GM19043 (cell line): ENCODE results near the gene DET1.
"Not testable (repeated sequence)": the region's sequence is repeated elsewhere in the genome, so short reads cannot be mapped to it uniquely, and the experiment has no call there.

ENCODE experiments used
- ATAC-seq: cut with Tn5 transposase; IDR thresholded peaks from one replicate; pipeline ENCODE4 v1.9.1; 2021; ENCODE audit warnings: low read depth; ENCODE audit not compliant: unreplicated experiment

DET1 gene

DNA sequence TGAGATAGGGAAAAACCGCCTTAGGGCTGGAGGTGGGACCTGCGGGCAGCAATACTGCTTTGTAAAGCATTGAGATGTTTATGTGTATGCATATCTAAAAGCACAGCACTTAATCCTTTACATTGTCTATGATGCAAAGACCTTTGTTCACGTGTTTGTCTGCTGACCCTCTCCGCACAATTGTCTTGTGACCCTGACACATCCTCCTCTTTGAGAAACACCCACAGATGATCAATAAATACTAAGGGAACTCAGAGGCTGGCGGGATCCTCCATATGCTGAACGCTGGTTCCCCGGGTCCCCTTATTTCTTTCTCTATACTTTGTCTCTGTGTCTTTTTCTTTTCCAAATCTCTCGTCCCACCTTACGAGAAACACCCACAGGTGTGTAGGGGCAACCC is 5.4 kb downstream of the DET1 start:
- ATAC-seq, result not testable (repeated sequence)

DNA sequence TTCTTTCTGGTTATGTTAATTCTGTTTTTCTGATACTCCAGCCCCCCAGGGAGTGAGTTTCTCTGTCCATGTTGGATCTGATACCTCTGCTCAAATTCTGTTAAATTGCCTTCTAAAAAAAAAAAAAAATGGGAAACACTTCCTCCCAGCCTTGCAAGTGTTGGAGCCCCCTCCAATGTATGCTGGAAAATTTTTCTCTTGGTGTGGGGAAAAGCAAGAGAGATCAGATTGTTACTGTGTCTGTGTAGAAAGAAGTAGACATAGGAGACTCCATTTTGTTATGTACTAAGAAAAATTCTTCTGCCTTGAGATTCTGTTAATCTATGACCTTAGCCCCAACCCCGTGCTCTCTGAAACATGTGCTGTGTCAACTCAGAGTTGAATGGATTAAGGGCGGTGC is 6.1 kb downstream of the DET1 start:
- not testable (repeated sequence) for ATAC-seq

DNA sequence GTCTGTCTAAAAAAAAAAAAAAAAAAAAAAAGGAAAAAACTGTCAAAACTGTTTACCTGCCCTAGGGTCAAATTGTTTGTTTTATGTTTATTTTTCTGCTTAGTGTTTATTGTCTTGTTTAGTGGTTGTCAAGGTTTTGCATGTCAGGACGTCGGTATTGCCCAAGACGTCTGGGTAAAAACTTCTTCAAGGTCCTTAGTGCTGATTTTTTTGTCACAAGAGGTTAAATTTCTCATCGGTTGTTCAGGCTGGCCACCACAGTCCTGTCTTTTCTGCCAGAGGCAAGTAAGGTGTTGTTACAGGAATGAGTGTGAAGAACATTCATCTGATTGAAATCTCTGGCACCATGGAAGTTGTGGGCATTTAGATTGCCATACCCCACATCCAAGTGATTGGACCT is 7.0 kb downstream of the DET1 start:
- no peak for ATAC-seq

DNA sequence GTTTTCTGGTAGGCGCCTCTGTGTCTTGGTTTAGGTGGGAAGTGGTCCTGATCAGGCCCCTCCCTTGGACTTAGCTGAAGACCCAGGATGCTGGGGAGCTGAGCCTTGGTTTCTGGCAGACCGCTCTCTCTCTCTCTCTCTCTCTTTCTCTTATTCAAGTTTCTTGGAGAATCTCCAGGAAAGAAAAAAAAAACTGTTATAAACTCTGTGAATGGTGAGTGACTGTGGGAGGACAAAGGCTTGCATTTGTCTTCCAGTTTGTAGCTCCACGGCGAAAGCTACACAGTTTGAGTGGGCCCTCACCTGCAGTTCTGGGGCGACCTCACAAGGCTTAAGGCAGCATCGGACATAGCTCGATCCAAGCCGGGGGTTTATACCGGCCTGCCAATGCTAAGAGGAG is 7.5 kb downstream of the DET1 start:
- ATAC-seq, result no peak

DNA sequence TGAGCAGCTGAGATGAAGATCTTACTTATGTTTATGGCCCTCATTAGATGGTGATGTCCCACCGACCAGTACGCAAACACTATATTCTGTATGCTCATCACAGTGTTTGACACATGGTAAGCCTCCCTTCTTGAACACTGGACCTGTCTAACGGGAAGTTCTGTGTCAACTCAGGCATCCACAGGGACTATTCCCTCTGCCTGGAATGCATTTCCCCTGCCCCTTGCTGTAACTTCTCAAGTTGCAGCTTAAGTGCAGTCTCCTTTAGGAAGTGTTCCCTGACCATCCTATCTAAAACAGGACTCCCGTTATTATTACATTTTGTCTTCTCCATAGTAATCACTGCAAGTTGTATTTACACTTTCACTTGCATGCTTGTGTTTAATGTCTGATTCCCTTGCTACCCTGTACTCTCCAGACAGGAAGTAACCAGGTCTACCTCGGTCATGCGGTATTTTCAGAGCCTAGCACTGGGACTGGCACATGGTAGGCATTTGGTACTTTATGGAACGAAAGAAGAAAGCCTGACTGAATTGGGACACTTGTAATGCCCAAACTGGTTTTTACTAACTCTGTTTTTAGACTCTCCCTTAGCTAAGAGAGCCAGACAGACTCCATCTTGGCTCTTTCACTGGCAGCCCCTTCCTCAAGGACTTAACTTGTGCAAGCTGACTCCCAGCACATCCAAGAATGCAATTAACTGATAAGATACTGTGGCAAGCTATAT is 8.7 kb downstream of the DET1 start:
- no peak for ATAC-seq

DNA sequence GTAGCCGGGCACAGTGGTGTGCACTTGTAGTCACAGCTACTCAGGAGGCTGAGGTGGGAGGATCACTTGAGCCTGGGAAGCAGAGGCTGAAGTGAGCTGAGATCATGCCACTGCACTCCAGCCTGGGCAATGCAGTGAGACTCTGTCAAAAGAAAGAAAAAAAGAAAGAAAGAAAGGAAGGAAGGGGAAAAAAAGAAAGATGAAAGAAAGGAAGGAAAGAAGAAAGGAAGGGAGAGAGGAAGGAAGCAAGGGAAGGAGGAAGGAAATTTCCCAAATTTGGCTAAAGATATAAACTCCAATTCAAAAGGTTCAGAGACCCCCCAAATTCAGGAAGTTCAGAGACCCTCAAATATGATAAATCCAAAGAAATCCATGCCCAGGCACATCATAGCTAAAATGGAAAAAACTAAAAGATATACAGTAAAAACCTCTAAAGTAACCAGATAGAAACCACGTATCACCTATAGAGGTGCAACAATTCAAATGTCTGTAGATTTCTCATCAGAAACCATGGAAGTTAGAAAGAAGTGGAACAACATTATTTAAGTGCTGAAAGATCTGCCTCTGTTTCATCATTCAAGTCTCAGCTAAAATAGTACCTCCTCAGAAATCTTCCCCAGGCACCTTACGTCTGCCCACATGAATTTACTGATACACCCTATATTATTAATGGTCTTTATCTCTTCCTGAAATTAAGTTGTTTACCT is 10.7 kb downstream of the DET1 start:
- no peak for ATAC-seq

DNA sequence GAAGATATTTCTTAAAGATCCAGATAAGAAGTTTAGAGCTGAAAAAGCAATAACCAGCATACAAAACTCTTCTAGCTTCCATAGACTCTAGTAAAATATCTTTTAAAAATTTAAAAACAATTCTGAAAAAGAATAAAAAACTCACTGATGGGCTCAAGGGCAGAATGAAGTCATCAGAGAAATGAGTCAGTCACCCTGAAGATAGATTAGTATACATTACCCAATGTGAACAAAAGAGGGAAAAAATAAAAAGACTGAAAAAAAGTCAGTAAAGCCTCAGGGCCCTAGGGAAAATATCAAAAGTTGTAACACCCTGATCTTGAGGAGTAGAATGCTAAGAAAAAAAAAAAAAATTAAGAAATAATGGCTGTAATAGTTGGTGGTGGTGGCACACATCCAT is 11.4 kb downstream of the DET1 start:
- ATAC-seq, result no peak

DNA sequence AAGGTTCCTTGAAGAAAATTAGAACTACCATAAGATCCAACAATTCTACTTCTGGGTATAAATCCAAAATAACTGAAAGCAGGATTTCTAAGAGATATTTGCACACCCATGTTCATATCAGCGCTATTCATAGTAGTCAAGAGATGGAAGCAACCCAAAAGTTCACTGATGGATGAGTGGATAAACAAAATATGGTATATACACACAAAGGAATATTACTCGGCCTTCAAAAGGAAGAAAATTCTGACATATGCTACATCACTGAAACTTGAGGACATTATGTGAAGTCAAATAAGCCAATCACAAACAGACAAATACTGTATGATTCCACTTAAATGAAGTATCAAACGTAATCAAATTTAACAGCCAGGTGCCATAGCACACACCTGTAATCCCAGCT is 13.1 kb downstream of the DET1 start:
- no peak for ATAC-seq

DNA sequence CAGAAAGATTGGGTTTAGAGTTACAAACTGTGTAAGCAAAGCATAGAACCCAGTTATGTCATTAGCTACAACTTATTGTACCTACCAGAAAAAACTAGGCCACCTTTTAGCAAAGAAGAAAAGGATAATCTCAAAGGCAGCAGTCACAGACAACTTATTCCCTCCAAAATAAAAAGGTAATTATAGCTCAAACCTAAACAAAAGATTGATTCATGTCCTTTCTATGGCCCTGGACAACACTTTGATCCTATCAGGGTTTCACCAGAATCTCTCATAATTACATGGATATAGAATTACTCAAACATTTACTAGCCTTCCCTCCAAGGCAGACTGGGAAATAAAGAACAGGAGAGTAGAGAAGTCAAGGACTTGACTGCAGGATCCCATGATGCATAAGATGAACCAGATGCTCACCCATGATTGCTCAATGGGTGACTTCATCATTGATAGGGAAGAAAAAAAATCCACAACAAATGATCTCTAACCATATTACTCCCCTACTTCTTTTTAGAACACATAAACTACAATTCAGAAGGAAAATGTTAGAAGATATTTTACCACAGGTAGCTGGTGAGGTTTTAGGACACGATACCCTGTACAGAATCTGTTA is 17.4 kb downstream of the DET1 start:
- ATAC-seq, result no peak

DNA sequence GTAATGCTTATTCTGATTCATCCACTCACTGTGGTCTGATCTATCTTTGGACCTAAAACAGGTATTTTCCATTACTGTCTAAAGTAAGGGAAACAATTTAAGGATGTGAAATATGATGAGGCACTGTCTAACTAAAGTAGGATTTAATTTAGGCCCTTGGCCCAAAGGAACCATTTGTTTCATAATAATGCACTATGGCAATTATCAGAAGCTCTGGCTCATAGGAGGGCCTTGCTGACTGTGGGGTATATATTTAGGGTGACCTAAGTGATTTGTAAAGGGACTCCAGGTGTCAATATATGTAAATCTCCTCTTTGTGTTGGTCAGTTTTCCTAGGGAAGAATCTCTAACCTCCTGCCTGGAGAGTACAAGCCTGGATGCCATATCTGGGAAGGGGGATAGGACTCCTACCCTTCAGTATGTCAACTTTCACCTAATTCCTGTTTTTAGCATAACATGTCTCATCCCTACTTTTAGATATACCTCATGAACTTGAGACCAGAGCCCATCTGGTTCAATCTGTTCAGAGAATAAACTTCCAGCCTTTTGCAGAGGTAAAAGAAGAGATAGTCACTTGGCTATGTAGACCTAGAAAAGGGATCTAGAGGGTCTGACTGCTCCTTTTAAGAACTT is 20.1 kb downstream of the DET1 start:
- ATAC-seq, result no peak

DNA sequence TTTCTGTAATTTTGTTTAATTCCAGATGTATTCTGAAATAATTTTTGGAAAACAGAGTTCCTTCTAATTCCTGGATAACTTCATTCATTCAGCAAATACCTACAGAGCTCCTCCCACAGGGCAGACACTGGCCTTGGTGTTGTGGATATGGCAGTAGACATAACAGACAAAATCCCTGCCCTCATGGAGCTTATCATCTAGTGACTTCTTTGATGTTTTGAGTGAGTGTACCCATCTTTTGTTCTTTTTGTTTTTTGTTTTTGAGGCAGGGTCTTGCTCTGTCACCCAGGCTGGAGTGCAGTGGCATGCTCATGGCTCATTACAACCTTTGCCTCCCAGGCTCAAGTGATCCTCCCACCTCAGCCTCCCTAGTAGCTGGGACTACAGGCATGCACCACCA is 21.1 kb downstream of the DET1 start:
- ATAC-seq, result no peak

DNA sequence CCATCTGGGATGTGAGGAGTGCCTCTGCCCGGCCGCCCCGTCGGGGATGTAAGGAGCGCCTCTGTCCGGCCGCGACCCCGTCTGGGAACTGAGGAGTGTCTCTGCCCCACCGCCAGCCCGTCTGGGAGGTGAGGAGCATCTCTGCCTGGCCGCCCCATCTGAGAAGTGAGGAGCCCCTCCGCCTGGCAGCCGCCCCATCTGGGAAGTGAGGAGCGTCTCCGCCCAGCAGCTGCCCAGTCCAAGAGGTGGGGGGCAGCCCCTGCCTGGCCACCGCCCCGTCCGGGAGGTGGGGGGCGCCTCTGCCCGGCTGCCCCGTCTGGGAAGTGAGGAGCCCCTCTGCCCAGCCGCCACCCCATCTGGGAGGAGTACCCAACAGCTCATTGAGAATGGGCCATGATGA is 22.4 kb downstream of the DET1 start:
- ATAC-seq, result not testable (repeated sequence)

DNA sequence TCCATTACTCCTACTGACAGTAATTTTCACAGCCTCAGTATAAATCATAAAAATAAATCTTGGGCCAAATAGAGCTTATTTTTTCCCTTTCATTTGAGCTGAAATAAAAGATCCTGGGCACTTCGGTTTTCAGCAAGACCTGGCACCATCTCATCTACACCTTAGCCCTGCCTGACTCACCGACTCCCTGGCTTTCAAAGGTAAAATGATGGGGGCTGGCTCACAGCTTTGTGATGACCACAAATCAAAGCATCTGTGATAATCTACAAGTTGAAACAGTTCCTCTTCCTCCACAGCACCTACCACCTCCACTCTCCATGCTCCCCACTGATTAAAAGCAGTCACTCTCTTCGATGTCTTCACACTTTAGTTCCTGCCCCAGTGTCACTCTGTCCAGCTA is 27.6 kb downstream of the DET1 start:
- ATAC-seq, result no peak

DNA sequence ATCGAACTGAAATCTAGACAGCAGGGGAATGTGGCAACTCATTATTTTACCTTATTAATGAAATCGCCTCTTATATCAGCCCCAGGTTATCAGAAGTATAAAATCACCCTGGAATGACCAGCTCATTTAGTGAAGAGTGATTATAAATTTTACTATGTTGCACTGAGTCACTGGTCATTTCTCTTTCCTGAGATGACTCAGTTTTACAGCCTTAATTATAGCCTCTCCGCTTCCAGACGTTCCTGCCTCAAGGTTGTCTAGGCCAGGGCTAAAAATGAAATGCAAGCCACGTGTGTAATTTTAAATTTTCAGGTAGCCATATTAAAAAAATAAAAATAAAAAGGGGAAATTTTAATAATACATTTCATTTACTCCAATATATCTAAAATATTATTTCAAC is 33.3 kb downstream of the DET1 start:
- no peak for ATAC-seq

DNA sequence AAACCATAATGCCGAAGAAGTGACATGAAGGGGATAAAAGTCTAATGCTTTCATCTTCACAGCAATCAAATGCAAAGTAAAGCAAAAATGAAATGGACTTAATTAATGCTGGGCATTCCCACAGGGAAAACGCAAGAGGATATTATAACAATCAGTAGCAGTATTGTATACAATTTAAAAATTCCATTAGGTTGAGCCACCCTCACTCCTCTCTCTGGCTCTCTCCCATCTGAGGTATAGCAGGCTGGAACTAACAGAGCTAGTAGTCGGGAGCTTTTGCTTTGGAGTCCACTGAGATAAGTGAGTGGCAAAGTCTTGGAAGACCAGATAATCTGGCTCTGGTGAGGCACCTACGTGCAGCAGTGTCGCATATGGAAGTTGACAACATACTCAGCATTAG is 33.9 kb downstream of the DET1 start:
- no peak for ATAC-seq

DNA sequence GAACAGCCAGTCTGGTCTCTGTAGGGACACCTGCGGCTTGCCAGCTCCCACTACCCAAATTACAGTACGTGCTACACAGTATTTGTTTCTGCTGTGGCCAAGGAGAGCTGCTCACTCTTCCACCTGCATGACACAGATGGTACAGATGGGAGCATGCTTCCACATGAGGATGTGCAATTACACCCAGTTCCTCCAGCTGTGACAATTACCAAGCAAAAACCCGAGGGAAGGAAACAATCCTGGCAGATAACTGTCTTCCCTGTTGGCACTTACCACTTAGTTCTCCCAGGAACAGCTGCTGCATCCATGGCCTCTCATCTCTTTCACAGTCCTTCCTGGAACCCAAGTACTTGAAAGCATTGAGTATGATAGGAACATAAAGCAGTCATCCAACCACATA is 34.4 kb downstream of the DET1 start:
- ATAC-seq, result no peak

DNA sequence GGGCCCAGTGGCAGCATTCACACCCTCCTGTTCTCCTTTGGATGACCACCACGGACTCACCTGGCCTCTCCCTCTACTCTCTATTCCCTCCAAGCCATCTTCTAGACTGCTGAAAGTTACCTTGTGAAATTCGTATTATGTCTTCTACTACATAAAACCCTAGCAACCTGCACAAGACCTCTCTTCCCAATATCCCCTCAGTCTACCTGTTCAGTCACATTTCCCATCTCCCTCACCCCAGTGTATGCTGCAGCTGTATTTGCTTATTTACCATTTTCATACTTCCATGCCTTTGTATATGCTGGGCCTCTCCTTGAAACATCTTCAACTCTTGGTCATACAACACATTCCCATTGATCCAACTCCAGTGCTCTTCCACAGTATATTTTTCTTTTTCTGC is 35.3 kb downstream of the DET1 start:
- ATAC-seq, result no peak

DNA sequence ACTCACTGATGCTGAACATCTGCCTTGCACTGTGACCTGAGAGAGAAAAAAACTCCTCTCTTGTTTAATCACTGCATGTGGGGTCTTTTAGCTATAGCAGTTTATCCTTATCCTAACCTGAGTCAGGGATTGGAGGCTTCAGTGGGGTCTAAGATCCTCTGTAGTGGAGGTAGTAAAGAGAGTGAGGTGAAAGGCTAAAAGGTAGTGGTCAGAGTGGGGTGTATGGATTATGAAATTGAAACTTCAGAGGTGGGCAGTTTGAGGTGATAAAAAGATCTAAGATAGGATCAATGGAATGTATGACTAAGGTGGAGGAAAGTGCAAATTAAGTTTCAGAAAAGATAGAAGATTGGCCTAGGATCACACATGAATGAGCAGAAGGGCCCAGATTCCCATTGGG is 36.5 kb downstream of the DET1 start:
- no peak for ATAC-seq

DNA sequence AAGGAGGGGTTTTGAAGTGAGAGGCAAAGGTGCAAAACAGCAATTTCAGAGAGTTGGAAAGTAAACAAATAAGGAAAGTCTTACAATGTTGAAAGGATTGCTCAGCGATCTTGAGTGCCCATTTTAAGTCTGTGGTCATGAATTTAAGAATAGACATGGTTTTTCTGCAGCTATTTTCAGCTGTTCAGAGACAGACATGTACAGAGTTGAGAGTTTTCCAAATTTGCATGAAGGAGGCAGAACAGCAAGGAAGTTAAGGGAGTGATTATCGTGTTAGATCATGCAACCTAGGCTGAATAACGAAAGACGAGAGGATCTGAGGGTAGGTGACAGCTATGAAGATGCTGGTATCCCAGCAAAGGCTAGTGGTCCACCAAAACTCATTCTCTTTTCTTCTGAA is 37.2 kb downstream of the DET1 start:
- ATAC-seq, result no peak

DNA sequence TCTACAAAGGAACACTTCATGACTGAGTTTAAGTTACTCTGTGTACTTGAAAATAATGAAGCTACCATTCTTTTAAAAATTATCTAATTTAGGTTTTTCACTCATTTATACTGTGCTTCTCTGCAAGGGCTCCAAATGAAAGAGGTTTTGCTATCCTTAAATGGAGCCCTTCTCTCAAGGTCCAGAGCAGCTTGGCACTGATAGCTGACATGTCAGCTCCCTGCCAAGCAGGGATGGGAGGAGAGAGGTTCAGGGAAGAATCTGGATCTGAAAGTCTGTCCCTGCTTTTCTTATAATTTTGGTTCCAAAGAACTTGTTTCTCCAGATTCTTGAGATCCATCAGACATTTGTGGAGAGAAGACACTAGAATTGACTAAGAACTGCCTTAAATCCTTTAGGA is 39.9 kb downstream of the DET1 start:
- ATAC-seq, result no peak

DNA sequence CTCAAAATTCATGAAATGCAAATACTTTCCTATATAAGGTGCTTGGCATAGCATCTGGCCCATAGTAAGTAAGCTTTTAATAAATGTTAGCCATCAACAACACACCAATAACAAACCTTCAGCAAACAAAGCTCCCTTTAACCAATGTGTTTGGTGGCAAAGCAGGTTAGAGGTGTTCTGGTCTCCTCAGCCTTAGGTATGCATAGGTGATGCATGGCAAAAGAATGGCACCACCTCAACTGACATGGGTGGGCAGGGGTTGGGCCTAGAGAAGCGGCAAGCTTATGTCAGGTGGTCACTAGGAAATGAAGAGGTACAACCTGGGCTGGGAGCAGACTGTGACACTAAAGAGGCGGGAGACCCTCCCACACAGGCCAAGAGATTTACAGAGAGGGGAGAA is 40.8 kb downstream of the DET1 start:
- ATAC-seq, result no peak

DNA sequence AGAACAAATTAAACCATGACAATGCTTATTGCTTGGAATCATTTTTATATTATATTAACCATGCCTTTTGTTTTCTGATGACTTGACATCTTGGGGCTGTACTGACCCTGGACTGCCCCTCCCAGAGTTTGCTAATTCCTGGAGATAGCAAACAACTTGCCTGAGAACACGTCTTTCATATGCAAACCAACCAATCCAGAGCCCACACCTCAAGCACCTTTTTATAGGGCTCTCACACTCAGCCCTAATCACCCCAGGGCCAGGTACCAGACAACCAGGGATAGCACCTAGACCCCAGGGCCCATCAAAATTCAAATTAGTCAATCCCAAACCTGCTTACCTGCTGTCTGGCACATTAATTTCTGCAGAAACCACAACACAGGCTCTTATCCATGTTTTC is 42.0 kb downstream of the DET1 start:
- no peak for ATAC-seq
